ENCODE results near the gene ADA.

The ADA gene

DNA sequence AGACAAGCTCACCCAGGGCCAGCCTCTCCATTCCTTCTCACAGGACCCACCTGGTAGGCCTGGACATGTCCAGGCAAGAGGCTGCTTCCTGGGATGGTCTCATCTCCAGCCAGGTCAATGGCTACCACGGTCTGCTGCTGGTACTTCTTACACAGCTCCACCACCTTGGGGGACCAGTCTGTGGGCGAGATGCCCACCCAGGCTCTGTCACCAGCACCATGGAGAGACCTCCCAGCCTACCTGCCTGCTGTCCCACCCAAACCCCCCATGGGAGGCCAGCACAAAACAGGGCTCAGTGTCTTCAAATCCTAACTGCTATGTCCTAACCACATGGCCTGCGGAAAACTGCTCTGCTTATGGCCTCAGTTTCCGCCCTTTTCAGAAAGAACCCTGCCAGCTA lies 27.3 kb downstream of the ADA start:
- no peak for DNase-seq (ENCODE audit: low spot score)

DNA sequence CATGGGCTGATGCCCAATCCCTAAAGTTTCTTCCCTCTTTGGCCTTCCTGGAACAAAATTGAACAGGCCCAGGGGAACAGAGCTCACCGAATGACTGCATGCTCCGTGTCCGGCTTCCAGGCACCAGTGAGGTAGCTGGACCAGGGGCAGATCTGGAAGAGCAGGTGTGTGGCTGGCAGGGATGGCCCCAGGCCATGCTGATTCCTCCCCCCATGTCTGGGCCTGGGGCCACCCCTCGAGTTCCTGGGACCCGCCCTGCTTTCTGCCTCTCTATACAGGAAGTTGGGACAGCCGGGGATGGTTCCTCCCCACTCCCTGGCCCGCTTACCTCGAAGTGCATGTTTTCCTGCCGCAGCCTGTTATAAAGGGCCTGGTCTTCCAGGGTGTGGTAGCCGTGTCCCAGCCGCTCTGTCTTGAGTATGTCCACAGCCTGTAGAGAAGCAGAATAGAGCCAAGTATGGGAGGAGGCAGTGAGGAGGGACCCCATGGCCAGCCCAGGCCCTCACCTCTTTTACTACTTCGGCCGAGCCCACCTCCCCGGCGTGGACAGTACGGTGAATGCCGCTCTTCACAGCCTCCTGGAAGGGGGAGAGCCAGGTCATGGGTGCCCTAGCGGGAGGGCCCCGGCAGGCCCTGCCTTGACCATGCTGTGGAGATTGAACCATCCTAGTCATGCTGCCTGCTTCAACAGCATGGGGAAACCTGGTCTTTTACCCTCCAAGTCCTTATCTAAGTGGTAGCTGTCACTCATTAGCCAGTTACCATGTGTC lies 28.8 kb downstream of the ADA start:
- DNase-seq (ENCODE audit: low spot score), result no peak

DNA sequence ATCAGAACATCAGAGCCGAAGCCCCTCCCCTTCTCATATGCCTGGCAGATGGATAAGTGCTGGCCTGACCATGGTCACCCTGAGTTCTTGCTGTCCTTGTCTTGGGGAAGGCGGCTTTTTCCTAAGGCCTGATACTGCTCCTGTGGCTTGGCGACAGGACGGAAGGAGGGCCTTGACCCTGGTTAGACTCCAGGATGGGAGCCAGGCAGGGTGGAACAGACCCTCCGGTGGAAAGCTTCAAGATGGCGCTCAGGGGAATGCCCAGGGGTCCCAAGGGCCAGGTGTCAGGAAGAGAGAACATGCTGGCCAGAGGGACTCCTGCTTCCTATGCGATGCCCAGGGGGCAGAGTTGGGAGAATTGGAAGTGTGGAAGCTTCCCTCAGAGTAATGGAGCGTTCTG lies 29.6 kb downstream of the ADA start:
- DNase-seq (ENCODE audit: low spot score), result no peak

DNA sequence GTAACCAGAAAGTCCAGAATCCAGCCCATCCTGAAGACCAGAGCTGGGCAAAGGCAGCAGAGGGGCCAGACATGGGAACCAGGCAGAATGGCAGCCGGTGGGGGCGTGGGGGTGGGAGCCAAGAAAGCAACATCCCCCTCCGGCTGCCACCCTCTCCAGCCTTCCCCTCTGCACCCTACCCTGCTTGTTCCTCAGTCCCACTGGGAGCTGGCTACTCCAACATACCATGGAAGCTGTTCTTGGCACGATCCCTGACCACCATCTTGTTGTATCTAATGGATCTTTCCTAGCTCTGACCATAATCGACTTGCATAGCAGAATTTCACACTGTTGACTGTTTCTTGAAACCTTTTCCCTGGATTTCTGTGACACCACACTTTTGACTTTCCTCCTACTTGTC lies 30.2 kb downstream of the ADA start:
- no peak for DNase-seq (ENCODE audit: low spot score)

DNA sequence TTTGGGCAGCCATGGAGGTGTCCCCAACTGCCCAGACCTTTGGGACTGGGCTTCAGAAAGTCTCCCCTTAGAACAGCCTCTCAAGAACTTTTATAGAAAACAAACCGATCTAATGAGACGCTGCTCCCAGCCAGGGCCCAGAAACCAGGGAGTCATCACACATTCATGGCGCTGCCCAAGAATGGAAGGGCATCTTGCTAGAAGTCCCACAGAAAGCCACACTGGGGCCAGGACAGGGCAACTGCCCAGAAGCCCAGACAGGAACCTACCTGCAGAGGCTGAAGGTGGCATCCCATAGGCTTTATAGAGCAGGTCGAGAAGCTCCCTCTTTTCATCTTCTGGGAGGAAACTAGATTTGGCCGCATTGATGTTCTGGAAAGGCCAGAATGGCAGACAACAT lies 31.5 kb downstream of the ADA start:
- DNase-seq (ENCODE audit: low spot score), result no peak

DNA sequence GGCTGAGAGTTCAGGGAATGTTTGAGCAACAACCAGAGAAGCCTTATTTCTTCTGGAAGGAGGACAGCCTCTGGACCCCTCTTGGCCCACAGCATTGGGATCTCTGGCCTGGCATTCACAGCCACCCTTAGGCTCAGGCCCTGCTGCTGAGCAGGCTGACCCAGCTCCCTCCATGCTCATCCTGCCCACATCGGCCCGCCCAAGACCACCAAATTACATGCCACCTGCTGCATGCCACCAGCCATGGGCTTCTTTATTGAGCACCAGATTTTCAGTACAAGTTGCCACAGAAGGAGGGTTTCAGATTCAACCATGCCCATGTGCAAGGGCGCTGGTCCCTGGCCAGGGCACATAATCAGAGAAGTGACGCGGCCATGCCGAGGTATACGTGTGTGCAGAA lies 32.2 kb downstream of the ADA start:
- no peak for DNase-seq (ENCODE audit: low spot score)

DNA sequence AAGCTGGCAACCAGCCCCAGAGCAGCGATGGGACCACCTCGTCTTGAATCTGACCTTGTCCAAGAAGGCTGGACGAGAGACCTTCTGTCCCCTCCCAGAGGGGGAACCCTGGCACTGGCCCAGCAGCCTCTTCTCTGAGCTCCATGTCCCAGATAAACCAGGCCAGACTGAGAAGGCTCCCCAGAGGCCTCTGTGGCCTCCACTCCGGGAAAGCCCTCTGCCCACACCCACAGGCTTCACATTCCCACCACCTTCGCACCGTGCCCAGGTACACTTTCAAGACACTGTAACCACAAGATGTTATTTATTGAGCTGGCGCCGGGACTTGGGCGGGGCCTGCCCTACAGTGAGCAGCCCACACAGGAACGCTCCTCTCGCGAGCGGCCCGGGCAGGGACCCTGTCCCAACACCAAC lies 33.2 kb downstream of the ADA start:
- DNase-seq (ENCODE audit: low spot score), result no peak

DNA sequence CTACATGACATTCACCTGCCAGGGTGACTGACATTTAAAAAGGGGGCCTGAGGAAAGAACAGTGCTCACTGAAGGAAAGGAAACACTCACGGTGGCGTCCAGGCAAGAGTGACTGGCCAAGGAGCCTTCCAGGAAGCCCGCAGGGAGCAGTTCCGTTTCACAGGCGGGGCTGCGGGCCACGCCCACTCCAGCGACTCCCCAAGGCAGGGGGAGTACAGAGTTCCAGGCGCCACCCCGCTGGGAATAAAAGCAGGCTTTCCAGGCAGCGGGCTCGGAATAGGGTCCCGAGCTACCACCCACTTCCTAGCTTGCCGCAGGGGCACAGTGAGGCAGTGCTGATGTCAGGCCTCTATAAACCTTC lies 34.9 kb downstream of the ADA start:
- no peak for DNase-seq (ENCODE audit: low spot score)

DNA sequence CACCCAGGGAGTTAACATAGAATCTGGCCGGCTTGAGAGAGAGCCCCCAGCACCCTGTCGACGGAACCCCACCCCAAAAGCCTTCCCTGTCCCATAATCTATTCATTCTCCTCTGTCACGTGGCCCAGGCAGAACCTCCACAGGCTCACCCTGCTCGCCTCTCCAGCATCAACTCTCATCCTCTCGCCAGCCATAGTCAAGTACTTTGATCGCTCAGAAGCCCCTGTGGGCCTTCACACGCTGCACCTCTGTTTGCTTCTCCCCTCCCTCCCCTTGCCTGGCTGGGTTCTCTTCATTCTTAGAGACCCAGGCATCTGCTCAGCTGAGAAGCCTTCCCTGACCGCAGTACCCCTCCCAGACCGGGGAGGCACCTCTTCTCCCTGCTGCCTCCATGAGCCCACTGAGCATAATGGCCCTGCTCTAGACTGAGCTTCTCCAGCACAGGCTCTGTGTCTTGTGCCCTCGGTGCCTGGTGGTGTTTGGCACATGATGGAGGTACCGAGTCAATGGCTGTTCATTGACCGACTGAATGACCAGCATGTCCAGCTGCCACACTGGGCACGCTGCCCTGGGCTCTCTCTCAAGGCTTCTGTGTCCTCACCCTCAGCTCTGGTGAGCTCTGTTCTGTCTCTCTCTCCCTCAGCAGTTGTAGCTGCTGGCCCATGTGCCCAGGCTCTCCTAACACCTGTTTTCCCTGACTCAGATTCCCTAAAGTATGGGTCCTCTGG lies 35.5 kb downstream of the ADA start:
- DNase-seq (ENCODE audit: low spot score), result peak; percentile 98

DNA sequence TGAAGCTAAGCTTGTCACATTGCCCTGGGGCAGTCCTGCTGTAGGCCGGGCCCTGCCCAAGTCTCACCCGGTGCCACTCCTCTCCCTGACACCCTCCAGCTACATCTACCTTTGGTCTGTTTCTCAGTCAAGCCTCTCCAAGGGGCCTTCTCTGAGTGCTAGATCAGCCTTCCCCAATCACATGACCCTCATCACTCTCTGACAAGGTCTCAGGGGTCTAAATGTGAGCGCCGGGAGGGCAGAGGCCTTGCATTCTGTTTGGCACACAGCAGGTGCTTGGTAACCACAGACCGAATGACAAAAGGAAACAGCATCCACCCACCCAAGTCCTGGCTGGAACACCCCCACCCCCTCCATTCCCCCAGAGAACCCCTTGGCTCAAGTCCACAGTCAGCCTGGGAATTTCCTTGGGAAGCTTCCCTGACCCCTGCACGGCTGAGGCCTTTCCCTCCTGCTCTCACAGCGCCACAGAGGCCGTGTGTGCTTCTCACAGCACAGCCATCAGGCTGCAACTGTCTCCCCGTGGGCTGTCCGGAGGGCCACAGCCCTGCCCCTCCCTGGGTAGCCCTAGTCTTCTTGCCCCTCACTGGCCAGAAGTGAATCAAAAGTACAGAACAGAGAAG lies 36.2 kb downstream of the ADA start:
- DNase-seq (ENCODE audit: low spot score), result no peak

DNA sequence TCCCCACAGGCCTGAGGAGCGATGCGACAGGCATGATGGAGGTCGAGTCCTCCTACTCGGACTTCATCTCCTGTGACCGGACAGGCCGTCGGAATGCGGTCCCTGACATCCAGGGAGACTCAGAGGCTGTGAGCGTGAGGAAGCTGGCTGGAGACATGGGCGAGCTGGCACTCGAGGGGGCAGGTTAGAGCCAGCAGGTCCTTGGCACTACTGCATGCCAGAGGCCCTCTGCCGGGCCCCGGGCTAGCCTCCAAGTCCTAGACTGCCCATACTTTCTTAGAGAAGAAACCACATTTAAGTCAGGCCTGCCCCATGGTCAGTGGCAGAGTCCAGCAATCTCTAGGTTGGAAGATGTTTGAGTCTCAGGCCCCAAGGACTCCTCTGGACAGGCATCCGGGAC lies 37.0 kb downstream of the ADA start:
- peak; percentile 57 for DNase-seq (ENCODE audit: low spot score)

DNA sequence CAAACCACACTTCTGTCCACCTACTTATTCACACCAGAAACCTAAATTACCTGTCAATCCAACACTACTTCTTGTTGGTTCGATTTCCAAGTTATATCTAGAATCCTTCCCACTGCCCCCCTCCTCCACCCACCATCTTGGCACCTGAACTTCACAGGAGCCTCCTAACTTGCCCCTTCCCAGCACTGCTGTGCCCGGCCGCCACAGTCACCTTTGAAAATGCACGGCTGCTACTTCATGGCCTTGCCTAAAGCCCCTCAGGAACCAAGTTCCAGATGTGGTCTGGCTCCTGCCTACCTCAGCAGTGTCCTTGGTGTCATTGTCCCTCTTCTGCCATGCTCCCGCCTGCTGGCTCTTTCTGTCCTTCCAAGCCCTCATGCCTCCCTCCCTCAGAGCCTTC lies 37.9 kb downstream of the ADA start:
- no peak for DNase-seq (ENCODE audit: low spot score)

DNA sequence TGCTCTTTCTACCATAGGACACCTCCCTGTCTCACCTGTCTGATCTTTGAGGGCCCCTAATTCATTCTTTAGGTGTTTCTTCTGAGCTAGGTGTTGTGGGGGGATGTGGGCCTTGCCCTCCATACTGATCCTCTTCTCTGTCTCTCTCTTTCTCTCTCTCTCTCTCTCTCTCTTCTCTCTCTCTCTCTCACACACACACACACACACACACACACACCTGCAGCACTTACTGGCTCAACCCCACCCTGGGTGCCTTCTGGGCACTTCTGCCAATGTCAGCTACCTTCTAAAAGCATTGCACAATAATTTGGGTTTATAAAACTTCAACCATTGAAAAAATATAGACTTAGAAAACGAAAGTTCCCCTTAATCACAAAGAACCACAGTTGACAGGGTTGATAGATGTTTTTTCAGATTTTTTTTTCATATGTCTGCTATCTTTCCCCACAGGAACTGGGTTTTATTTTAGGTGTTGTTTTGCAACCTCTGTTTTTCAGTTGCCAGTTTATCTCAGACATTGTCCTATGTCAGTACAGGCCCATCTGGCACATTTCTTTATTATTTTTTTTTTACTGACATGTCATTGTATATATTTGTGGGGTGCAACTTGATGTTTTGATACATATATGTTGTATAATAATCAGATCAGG lies 41.1 kb downstream of the ADA start:
- DNase-seq (ENCODE audit: low spot score), result no peak

DNA sequence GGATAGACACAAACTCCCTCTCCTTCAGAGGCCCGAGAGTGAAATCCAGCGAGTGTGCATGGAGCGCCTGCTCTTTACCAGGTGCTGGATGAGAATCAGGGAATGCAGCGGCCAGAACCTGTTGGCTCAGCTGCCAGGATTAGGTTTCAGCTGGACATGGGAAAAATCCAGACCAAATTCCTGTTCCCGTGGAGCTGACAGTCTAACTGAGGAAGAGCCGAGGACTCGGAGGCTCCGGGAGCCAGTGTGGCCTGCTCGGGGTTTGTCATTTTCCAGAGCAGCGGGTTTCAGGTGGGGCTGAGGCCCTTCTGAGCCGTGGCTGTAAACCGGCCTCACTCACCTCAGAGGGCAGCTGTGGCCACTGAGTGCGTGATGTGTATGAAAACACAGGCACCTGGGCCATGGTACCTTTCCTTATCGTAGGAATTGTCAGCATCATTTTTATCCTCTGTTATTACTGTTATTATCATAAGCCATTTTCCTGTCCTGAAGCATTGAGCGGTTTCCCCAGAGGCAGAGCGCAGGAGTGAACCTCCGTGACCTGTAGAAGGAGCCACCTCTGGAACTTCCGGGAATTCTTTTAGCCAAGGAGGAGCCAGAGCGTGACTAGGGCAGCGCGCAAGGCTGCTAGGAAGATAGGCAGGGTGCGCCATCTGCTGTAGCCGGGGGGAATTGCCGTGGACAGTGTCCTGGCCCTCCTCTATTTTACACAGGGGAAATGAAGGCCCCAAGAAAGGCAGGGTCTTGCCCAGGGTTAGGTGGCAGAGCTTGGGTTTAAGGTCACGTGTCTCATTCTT lies 41.8 kb downstream of the ADA start:
- peak; percentile 91 for DNase-seq (ENCODE audit: low spot score)

DNA sequence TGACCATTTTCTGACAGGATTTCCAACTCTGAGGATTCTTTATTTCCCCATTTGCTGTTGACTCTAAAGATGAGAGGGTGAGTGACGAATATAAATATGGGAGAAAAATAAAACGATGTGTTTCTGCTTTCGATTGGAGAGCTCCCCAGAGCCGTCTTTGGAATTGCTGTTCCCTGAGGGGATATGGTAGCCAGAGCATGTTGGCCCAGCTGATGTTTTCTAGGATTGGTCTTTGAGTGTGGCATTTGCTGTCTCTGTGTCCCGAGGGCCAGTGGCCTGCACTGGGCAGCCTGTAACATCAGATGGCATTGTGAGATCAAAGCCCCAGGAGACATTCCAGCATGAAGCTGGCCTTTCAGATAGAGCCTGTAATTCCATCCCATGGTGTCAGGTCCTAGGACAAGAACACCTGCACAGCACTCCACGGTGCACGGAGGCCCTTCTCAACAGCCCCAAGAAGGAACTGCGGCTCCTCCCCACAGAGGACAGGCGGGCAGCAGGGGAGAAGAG lies 42.4 kb downstream of the ADA start:
- DNase-seq (ENCODE audit: low spot score), result no peak

DNA sequence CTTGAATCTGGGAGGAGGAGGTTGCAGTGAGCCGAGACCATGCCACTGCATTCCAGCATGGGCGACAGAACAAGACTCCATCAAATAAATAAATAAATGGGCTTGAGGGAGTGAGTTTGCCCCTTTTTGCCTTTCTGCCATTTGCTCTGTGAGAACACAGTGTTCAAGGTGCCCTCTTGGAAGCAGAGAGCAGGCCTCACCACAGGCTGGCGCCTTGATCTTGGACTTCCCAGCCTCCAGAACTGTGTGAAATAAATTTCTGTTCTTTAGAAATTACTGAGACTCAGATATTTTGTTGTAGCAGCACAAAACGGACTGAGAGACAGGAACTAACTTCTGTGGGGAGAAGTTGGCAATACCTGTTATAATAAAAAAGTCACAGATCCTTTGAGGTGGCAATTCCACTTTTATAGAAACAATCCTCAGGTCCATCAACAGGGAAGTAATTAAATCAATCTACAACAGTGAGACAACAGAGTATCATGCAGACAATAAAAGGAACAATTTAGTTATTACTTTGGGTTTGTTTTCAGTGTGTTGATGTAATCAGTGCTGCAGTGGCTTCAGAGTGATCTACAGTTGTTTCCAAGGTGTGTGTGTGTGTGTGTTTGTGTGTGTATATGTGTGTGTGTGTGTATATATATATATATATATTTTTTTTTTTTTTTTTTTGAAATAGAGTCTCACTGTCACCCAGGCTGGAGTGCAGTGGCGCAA lies 44.6 kb downstream of the ADA start:
- DNase-seq (ENCODE audit: low spot score), result no peak

DNA sequence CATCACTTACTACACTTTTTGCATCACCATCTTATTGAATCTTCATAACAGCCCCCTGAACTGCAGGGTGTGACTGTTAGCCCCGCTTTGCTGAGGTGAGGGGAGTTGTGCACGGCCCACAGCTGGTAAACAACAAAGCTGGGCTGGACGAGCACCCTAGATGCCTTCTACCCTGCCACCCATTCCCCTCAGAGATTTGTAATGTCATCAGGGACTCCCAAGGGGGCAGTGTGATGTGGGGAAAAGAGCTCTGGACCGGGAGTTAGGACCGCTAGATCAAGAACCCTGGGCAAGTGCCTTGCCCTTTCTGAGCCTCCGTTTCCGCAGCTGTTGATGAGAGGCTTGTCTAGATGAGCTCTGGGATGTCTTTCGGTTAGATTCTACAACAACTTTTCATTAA lies 48.2 kb downstream of the ADA start:
- DNase-seq (ENCODE audit: low spot score), result no peak

DNA sequence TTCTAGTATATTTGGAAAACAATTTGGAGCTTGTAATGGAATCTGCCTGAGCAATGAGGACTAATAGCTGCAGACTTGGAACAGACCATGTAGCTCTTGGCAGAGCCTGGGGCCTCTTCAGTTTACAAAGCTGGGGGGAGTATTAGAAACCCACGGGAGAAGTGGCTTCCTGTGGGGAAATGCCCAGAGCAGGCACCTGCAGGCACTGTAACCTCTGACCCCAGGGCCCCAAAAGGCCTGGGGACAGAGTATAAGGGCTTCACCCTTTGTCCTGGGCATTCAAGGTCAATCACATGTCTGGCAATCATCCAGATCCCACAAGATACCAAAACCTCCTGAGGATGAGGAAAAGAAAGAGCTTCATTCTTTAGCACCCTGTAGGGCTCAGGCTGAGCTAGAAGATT lies 49.7 kb downstream of the ADA start:
- DNase-seq (ENCODE audit: low spot score), result peak; percentile 58

DNA sequence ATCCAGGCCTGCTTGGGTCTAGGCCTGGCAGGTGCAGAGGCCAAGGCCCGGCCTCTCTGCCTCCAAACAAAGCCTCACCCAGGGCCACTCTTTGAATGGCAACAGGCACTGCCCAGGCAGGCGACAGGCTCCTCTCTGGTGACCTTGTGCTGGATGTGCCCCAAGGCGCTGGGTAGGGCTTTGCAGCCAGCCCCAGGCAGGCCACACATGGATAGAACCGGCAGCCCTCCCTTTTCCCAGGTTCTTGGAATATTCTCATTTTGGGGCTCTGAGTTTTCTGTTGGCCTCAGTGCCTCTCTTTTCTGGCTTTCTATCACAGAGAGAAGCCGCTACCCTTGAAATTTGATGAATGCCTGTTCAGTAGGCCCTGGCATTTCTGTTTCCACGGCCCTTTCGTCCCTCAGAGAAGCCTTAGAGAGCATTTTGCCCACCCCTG lies 50.2 kb downstream of the ADA start:
- no peak for DNase-seq (ENCODE audit: low spot score)

DNA sequence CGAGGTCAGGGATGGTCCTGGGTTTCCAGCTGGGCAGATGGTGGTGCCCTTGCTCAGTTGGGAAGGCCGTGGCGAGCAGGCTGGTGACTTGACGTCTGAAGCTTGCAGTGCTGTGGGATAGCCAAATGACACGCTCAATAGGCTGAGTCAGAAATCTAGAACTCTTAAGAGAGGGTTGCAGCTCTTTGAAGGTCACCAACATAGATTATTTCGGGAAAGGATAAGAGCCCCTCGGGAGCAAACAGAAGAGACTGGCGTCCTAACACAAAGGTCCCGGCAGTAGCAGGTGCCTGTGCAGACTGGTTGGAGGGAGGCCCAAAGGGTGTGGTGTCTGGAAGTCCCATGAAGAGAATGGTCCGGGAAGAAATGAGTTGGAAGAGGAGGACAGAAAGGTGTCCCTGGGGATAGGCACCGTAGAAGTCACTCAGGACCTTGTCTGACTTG lies 50.7 kb downstream of the ADA start:
- DNase-seq (ENCODE audit: low spot score), result no peak

DNA sequence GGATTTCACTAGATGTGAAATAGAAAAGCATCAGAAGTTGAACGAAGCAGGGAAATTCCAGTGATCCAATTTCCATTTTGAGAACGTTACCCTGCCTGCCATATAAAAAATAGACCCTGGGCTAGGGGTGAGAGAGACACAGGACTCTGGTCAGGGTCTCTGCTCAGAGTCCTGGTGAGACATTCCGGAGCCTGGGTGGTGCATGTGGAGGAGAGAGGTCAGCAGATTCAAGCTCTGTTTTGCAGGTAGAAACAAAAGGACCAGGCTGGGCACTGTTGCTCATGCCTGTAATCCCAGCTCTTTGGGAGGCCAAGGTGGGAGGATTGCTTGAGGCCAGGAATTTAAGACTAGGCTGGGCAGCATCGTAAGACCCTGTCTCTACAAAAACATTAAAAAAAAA lies 51.2 kb downstream of the ADA start:
- DNase-seq (ENCODE audit: low spot score), result no peak

All from Ammon's horn (tissue), 1 donor.